ENCODE data around the gene SCNN1A.

SCNN1A gene

GRCh38 chr12:6367969-6368892, 7.1 kb downstream of the SCNN1A start:
- no peak for DNase-seq

- DNase-seq = peak; percentile 74
Observed at GRCh38 chr12:6367065-6367968, 8.0 kb downstream of the SCNN1A start.

- peak; percentile 65 for DNase-seq
Observed at GRCh38 chr12:6364044-6364374, 11.4 kb downstream of the SCNN1A start.

GRCh38 chr12:6363330-6364043, 11.9 kb downstream of the SCNN1A start:
- DNase-seq = peak; percentile 85

GRCh38 chr12:6363010-6363329, 12.4 kb downstream of the SCNN1A start:
- DNase-seq = no peak

- DNase-seq = no peak
Observed at GRCh38 chr12:6362403-6362802, 13.0 kb downstream of the SCNN1A start.

- DNase-seq = peak; percentile 64
Observed at GRCh38 chr12:6361834-6362233, 13.5 kb downstream of the SCNN1A start.

GRCh38 chr12:6360578-6361490, 14.5 kb downstream of the SCNN1A start:
- no peak for DNase-seq

GRCh38 chr12:6360080-6360571, 15.2 kb downstream of the SCNN1A start:
- no peak for DNase-seq

GRCh38 chr12:6358881-6359280, 16.5 kb downstream of the SCNN1A start:
- no peak for DNase-seq

- DNase-seq = no peak
Observed at GRCh38 chr12:6356374-6356820, 19.0 kb downstream of the SCNN1A start.

GRCh38 chr12:6355491-6356373, 19.6 kb downstream of the SCNN1A start:
- DNase-seq = peak; percentile 36

GRCh38 chr12:6354495-6355393, 20.6 kb downstream of the SCNN1A start:
- DNase-seq = no peak

GRCh38 chr12:6352193-6353173, 22.9 kb downstream of the SCNN1A start:
- DNase-seq = no peak

- DNase-seq = no peak
Observed at GRCh38 chr12:6351622-6352021, 23.7 kb downstream of the SCNN1A start.

GRCh38 chr12:6347367-6348338, 27.7 kb downstream of the SCNN1A start:
- DNase-seq = peak; percentile 45

GRCh38 chr12:6346942-6347341, 28.4 kb downstream of the SCNN1A start:
- DNase-seq = no peak
